Dermis blood vessel endothelial cell (primary cell): ENCODE measurements around the gene UBR3. TPM values are rescaled to one million over a fixed set of nuclear protein-coding genes. Genes with fewer than 3 reads are reported as not detected.
"Not testable (repeated sequence)": the region's sequence is repeated elsewhere in the genome, so short reads cannot be mapped to it uniquely, and the experiment has no call there.

Source experiments
- DNase-seq: peaks from one replicate; pipeline ENCODE4 v3.0.0; 2010
- total RNA-seq: library from RNA; depleted of rRNA; stranded (reverse); fragments of >200 nt; gene quantifications from 2 replicates; pipeline ENCODE4 v1.2.3, GENCODE V29; 2014

Gene UBR3
- total RNA-seq, 1 donor from 2014 or later = 60.6 TPM

DNA sequence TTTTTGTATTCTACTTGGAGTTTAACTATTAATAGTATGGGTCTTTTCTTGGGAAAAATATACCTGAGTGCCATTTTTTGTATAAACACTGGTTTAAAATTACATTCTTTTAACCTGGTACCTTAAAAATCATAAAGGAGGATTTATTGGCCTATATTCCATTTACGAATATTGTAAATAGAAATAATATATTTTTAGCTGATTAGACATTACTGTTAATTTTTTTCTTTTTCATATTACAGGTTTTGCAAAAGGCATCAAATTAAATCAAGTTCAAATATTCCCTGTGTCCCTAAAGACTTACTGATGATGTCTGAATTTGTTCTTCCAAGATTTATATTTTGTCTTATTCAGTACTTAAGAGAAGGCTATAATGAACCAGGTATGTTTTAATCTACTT is 44.7 kb downstream of the UBR3 start:
- DNase-seq = no peak

DNA sequence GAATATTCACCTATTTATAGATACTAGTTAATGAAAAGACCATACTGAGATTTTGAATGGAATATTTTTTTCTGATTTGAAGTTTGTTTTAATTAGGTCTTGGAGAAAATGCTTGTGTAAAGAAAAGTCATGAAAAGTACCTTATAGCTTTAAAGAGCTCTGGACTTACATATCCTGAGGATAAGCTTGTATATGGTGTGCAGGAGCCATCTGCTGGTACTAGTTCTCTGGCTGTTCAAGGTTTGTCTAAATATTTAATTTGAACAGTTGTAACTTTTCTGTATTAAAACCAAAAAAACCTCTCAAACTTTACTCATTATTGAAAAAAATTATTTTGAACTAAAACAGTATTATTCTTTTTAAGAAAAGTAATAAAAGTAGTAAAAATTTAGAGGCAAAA is 50.1 kb downstream of the UBR3 start:
- peak; percentile 25 for DNase-seq

DNA sequence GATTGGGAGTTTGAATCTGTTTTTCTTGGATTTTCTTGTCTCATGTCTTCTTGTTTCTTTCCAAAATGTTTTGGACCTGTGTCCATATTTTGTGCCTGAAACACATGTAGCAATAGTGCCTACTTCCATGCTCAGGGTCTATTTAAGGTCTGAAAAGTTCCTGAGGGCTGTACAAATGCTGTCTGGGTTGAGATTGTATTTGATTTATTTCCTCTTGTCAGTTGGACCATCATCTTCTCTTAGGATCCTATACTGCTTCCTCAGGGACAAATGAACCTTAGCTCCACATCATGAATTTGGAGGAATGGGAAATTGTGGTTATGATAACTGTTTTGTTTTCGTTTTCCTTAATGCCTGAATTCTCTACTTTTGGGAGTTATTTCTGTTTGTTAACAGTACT is 59.9 kb downstream of the UBR3 start:
- no peak for DNase-seq

DNA sequence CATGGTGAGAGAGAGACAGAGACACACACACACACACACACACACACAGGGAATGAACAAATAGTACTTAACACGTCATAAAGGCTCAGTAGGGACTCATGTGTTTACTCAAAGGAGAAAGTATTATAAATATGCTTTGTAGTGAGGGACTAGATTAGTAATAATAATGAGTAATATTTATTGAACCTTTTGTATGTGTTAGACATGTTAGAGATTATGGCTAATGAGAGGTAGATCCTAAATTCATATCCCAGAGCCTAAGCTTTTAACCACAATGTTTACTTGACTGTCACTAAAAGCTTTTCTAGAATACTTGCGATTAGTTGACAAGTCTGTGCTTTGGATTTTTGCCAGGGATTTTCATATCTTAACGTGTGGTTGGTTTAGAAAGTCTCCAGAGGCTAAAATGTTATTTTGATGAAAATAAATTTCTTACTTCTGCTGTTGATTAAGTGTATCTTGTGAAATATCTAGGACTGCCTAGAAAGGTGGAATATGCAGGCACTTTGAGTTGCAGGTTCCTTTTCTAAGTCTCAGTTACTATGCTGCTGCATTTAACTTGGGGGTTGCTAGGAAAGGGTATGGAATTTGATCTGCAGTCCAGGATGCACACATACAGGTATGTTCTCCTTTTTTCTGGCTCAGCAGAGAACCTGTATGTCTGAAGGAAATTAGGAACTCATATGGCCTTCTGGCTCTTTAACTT is 64.5 kb downstream of the UBR3 start:
- DNase-seq = no peak

DNA sequence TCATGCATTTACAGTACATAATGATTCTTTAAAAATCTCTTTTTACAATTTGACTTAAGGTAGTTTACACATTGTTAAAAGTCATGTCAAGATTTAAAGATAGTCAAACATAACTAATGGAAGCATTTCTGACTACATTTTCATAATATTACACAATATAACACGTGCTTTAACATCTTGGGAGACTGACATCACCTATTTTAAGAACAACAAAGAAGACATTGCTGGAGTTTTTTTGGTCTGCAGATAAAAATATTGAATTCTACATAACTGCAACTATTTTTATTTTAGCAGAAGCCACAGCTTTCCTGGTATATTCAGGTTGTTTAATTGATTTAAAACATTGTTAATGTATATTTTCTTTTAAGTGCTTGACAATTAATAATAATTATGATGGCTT is 65.7 kb downstream of the UBR3 start:
- no peak for DNase-seq

DNA sequence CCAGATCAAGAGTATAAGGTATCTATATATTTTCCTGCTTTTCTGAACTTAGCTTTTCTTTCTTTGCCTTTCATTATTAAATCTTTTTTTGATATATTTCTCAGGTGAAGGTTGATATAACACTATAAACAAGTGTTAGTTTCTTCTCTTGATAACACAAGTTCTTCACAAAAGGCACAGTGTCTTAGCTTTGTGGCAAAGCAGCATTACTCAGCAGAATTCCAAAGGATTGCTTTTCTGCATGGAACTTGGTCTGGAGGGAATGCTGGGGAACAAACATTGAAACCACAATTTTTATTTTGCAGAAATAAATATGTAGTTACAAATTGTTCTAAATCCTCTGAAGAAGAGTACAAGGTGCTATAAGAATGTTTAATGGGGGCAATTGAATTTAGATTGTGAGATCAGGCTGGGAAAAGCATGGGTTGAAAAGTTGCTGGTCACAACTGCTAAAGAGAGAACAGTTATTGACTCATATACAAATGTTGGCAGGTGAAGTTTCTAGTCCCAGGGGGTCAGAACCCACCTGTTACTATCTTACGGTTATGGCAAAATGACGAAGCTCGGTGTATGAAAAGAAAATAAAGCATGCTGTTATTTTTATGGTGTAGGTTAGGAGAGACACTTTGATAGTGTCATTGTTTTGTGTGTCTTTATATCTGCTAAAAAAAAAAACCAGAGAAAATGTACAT is 68.2 kb downstream of the UBR3 start:
- DNase-seq = no peak

DNA sequence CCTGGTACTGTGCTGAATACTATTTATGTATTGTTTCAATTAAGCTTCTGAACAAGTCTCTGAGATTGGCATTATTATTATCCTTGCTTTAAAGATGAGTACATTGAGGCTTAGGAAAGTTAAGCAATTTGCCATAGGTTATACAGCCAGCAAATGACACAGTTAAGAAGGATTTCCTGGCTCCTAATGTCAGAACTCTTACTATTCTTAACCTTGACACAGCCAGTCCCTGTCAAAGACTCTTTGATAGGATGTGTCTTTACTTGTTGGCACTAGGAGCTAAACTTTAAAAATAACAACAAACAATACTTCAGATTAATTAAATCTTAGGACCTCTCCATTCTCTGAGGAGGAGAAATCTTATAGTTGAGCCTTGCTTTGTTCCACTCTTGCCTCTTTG is 70.6 kb downstream of the UBR3 start:
- no peak for DNase-seq

DNA sequence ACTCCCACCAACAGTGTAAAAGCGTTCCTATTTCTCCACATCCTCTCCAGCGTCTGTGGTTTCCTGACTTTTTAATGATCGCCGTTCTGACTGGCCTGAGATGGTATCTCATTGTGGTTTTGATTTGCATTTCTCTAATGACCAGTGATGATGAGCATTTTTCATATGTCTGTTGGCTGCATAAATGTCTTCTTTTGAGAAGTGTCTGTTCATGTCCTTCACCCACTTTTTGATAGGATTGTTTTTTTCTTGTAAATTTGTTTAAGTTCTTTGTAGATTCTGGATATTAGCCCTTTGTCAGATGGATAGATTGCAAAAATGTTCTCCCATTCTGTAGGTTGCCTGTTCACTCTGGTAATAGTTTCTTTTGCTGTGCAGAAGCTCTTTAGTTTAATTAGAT is 72.8 kb downstream of the UBR3 start:
- not testable (repeated sequence) for DNase-seq

DNA sequence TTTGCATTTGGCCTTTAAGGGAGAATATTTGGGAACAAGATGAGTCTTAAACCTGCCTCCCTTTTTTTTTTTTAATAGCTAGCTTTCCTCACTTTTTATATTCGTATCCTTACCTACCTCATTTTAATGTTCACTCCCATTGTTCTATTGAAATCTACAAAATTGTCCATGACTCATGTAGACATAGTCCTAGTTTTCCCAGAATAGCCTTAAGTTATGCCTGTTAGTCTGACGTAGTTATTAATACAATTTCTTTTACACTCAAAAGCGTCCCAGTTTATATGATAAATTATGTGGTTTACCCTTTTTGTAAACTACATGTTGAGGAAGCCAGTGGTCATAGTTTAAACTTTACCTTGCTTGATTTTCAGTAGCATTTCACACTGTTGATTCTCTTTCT is 73.4 kb downstream of the UBR3 start:
- peak; percentile 33 for DNase-seq

DNA sequence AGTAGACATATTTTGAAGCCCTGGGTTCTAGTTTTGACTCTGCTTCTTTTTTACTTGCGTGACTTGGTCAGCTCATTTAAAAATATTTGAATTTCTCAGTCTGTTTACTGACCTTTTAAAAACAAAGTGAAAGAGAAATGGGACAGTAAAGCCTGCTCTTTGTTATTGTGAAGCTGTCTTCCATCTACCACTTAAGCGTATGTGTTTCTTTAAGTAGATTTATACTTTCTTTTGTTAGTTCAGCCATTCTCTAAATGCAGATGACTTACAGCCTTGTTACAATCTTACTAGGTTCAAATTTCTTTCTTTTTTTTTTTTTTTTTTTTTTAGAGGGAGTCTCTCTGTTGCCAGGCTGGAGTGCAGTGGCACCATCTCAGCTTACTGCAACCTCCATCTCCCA is 79.5 kb downstream of the UBR3 start:
- DNase-seq = no peak

DNA sequence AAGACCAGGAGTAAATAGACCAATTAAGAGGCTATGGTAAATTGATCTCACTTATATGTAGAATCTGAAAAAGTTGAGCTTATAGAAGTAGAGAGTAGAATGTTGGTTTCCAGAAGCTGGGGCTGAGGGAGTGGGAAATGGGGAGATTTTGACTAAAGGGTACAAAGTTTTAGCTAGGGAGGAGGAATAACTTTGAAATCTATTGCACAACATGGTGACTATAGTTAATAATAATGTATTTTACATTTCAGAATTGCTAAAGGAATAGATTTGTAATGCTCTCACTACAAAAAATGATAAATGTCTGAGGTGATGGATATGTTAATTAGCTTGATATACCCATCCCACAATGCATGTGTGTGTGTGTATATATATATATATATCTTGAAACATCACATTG is 82.1 kb downstream of the UBR3 start:
- no peak for DNase-seq

DNA sequence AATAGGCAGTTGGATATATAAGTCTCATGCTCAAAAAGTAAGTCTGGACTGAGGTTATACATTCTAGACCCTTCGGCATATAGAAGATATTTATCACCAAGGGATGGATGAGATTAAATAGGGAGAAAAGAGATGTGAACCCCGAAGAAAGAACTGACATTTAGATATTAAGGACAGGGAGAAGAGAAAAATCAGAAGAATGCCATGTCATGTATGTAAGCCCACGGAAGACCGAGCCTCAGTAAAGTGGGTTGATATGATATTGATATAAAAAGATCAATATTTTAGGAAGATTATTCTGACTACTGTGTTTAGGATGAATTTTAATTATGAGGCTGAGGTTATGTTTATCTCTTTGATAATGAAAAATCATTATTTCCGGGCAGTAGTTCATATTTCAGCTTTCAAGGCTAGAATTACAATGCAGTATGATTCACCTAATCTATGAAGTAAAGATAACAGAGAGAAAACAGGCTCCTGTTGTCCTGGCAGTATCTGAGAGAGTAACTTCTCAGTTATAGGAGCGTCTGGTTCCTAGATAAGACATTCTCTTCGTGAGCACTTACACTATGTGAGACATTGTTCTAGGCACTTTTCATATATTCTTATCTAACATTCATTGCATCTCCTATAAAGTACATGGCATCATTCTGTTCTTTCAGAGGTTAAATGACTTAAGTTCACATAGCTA is 83.0 kb downstream of the UBR3 start:
- DNase-seq = no peak

DNA sequence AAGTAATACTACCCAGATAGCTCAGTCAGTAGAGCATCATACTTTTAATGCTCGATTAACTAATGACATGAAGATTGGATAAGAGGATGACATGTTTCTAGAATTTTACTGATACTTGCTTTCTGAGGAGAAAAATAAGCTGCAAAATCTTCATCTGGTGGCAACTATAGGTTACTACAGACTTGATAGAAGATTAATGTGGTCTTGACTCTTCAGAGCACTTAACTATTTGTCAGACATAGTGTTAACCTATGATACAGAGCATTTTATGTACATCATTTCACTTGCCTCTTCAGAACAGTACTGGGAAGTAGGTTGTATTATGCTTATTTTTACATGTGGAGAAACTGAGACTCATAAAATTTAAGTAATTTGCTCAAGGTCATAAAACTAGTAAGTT is 83.9 kb downstream of the UBR3 start:
- no peak for DNase-seq

DNA sequence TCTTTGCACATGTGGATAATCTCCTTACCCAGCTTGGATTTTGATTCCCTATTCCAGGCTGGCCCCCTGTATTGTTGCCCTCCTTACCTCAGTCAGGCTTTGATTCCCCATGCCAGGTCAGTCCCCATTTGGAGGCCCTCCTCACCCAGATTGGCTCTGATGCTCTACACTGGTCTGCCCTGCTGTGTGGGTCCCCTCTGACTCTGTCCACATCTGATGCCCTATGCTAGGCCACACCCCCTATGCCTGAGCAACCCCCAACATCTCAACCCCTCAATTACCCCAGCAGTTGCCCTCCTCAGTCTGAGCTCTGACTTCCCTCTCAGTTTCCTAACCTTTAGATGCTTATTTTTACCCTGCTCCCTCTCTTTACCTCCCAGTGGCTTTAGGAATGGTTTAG is 89.4 kb downstream of the UBR3 start:
- no peak for DNase-seq

DNA sequence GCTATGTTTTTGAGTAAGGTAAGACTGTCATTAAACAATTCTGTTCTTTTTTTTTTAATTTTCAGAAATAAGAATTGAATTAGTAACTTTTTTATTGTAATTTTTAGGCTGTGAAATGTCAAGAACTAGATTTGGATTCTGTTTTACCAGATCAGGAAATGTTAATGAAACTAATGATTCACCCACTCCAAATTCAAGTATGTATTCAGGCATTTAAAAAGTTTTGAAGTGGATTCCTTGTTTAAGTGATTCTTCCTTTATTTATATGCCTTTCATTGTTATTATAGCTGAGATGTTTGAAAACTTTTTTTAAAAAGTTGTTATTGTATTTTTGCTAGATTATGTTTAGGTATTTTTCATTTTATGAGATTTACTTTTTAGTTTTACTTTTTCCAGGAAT is 96.7 kb downstream of the UBR3 start:
- no peak for DNase-seq

DNA sequence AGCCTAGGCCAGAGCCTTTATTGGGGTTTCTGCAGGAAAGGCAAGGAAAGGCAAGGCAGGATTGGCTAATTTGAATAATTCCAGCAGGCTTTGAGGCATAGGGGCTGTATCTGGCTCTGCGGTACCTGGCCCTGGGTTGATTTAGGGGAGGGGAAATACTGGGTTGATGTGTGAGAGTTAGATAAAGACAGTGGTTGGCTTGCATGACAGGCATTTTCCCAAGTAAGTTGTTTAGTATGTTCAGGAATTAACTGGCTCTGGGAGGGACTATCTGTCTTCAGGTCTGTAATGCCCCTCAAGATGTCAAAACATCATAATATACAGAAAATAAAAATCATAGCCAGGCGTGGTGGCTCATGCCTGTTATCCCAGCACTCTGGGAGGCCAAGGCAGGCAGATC is 98.7 kb downstream of the UBR3 start:
- no peak for DNase-seq

DNA sequence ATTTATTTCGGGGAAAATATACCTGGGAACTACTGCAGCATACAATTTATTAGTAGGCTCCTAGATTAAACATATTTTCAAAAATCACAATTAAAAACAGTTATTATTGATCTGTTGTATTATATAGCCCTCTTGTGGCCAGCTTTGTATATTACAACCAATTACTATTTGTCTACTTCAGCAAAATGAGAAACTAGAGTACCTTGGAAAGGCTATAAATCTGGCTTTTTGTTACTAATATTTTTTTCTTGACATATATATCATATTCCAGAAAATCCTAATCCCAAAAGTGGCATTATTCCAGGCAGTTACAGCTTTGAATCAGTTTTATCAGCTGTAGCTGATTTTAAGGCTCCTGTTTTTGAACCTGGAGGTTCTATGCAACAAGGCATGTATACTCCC is 101.2 kb downstream of the UBR3 start:
- DNase-seq = peak; percentile 75

DNA sequence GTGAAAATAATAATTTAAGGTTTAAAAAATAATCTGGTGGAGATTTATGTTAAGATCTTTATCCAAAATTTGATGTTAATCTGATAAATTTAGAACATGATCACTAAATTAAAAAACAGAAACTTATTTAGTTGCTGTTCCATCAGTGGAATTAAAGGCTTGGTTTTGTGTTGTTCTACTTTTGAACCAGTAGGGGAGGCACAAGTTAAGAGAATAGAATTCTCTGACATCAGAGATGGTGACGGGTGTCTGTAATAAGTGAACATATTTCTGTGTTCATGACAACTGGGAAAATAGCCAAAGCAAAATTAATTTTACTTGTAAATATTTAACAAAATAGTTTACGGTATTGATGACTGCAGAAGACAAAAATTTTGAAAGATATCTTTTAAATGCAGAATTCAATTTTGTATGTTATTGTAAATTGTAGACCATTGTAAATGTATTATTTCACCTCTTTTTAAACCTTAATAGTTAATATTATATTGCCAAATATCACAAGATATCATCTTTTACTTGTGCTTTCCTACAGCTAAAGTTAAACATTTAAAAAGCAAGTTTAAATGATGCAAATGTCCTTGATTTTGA is 106.0 kb downstream of the UBR3 start:
- peak; percentile 78 for DNase-seq

DNA sequence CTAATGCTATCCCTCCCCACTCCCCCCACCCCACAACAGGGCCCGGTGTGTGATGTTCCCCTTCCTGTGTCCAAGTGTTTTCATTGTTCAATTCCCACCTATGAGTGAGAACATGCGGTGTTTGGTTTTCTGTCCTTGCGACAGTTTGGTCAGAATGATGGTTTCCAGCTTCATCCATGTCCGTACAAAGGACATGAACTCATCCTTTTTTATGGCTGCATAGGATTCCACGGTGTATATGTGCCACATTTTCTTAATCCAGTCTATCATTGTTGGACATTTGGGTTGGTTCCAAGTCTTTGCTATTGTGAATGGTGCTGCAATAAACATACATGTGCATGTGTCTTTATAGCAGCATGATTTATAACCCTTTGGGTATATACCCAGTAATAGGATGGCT is 109.4 kb downstream of the UBR3 start:
- not testable (repeated sequence) for DNase-seq

DNA sequence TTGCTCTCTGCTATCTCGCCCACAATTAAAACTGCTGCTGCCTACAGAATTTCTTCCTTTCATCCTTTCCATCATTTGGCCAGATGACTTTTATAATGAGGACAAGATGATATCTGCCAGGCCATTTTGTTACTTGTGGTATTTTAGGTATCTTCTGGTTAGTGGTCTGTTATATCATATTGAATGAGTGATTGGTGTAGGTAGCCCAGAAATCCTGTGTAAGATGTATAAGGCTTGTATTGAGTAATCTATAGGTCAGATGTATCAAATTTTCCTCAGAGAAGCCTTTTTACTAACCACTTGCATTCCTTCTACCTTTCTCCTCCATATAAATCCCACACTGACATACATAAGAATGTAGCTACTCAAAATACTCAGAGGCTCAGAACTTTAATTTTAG is 118.3 kb downstream of the UBR3 start:
- no peak for DNase-seq

DNA sequence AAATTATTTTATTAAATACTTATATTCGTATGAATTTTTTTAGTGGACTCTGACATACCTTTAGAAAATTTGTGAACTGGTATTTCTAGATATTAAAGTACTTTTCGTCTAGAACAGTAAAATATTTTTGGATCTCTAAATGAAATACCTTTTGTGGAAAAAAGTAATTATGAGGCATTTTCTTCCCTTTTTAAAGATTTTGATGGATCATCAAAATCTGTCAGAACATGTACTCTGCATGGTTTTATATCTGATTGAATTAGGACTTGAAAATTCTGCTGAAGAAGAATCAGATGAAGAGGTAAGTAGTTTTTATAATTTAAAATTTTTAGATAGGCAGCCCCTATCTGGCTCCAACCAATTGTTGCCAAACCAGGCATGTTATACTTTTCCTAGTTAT is 118.8 kb downstream of the UBR3 start:
- no peak for DNase-seq

DNA sequence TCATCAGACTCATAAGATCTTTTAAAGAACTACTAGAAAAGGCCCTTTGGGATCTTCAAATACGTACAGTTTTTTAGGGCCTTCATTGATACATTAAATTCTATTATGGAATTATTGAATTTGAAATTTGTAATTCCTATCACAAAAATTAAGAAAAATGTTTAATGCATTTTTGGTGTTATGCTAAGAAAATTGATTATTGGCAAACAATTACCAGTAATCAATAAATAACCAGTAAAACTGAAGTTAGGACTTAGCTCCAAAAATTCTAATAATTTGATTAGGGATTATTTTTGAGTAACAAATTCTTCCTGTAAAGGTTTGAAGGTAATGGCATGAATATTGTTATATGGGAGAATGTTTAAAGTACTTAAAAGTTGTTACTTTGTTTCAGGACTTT is 119.3 kb downstream of the UBR3 start:
- no peak for DNase-seq

DNA sequence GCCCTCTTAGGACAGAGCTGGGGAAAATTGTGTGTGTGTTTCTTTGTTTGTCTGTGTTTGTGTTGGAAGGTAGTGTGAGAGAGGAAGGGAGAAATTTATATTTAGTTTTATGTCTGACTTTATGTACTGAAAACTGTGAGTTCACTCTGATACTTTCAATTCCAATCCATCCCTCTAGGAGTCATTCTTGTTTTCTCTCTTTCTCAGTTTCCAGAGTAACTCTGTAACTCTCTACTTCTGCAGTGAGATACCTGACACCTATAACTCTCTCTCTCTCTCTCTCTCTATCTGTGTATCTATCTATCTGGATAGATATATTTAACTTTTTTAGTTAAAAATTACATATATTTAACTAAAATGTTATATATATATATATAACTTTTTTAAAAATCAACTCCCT is 128.7 kb downstream of the UBR3 start:
- no peak for DNase-seq

DNA sequence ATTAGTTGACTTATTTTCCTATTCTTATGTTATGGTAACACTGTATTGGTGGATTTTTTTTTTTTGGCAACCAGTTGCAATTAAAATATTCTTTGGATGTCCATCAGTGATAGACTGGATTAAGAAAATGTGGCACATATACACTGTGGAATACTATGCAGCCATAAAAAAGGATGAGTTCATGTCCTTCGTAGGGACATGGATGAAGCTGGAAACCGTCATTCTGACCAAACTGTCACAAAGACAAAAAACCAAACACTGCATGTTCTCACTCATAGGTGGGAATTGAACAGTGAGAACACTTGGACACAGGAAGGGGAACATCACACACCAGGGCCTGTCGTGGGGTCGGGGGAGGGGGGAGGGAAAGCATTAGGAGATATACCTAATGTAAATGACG is 130.0 kb downstream of the UBR3 start:
- not testable (repeated sequence) for DNase-seq
